ENCODE data around the gene USP36. TPM values are rescaled to one million over a fixed set of nuclear protein-coding genes. Genes with fewer than 3 reads are reported as not detected.
A peak's percentile ranks its signal among the peaks of the same experiment; 100 is the strongest.

The USP36 gene
- total RNA-seq, 5 donors from 2014 or later (not counting 1 experiment from before 2014, with no cell fraction given) = 132 to 487 (median 143) TPM

GRCh38 chr17:78800132-78800931 is 40.3 kb downstream of the USP36 start:
- H3K27ac Mint-ChIP-seq = peak overlapping the region; percentile 69 to 83
- Histone ChIP-seq H3K27me3 (replicated peaks in 1 of 2; ENCODE audit: control insufficient read depth in 2 of 2, extremely low read depth in 1 of 2, insufficient read depth in 2 of 2, low read length in 1 of 2) (no peaks in the 10 kb centered on the region), H3K4me3 (ENCODE audit: control insufficient read depth in 1 of 2, extremely low read depth in 1 of 2, low read length in 1 of 2) (no peak overlapping the region), H3K36me3 (ENCODE audit: control insufficient read depth in 2 of 2, extremely low read depth in 1 of 2, insufficient read depth in 1 of 2, low read length in 1 of 2) (peaks cover 31 to 80% of the 10 kb centered on the region in 2 donors), H3K27ac (ENCODE audit: low read length) (no peak overlapping the region), H3K9me3 (no peaks in the 10 kb centered on the region), H3K4me1 (ENCODE audit: control insufficient read depth in 1 of 2, extremely low read depth in 1 of 2, insufficient read depth in 2 of 2, low read length in 2 of 2) (peaks cover 12 to 63% of the 10 kb centered on the region in 2 experiments)
- H3K36me3 Mint-ChIP-seq = peaks cover 67% of the 10 kb centered on the region
- WGBS (ENCODE audit: insufficient coverage) = 89% methylated on average over 12 of the region's 18 CpGs
- no peak overlapping the region for H3K4me3 Mint-ChIP-seq
- CTCF ChIA-PET = interaction anchor here (0.6 to 1.8 kb wide), 5 partner anchors 15 to 91 kb away, joined by 3 to 9 read pairs (median 4); no protein-coding TSS in a partner anchor
- H3K4me1 Mint-ChIP-seq = peaks cover 58 to 70% (median 60%) of the 10 kb centered on the region in 3 donors
- peak in 1 of 4 experiments; percentile 12 for ATAC-seq (replicated peaks in 1 of 4)
- H3K9me3 Mint-ChIP-seq = no peaks in the 10 kb centered on the region
- H3K27me3 Mint-ChIP-seq = no peaks in the 10 kb centered on the region
- no peak for DNase-seq
- POLR2A ChIA-PET = interaction anchor here (0.7 to 1.2 kb wide), 3 partner anchors 11 to 75 kb away, joined by 4 to 15 read pairs (median 7); no protein-coding TSS in a partner anchor

GRCh38 chr17:78798695-78799559 is 41.7 kb downstream of the USP36 start:
- Histone ChIP-seq H3K9me3 (no peaks in the 10 kb centered on the region), H3K4me1 (ENCODE audit: control insufficient read depth in 1 of 2, extremely low read depth in 1 of 2, insufficient read depth in 2 of 2, low read length in 2 of 2) (peaks cover 6 to 63% of the 10 kb centered on the region in 2 experiments), H3K4me3 (ENCODE audit: control insufficient read depth in 1 of 2, extremely low read depth in 1 of 2, low read length in 1 of 2) (no peak overlapping the region), H3K27ac (ENCODE audit: low read length) (no peak overlapping the region), H3K36me3 (ENCODE audit: control insufficient read depth in 2 of 2, extremely low read depth in 1 of 2, insufficient read depth in 1 of 2, low read length in 1 of 2) (peaks cover 39 to 87% of the 10 kb centered on the region in 2 donors), H3K27me3 (replicated peaks in 1 of 2; ENCODE audit: control insufficient read depth in 2 of 2, extremely low read depth in 1 of 2, insufficient read depth in 2 of 2, low read length in 1 of 2) (no peaks in the 10 kb centered on the region)
- CTCF ChIA-PET = interaction anchor here in 1 of 2 donors (0.6 to 1.8 kb wide), 6 partner anchors 9 to 70 kb away, joined by 3 to 5 read pairs (median 4); no protein-coding TSS in a partner anchor
- DNase-seq (peak in 1 of 35 experiments; percentile 65), ATAC-seq (replicated peaks in 1 of 4) (peak in 3 of 4 experiments; percentile 30 to 69 (median 53))
- H3K4me3 Mint-ChIP-seq = peak overlapping the region in 2 of 3 donors; percentile 26 to 31
- POLR2A ChIA-PET = interaction anchor here in 1 of 2 donors (0.7 kb wide), 1 partner anchor 8 kb away, joined by 5 read pairs; no protein-coding TSS in a partner anchor
- no peaks in the 10 kb centered on the region for H3K9me3 Mint-ChIP-seq
- H3K27ac Mint-ChIP-seq = peak overlapping the region; percentile 86 to 93
- H3K27me3 Mint-ChIP-seq = no peaks in the 10 kb centered on the region
- H3K4me1 Mint-ChIP-seq = peaks cover 55 to 70% (median 57%) of the 10 kb centered on the region in 3 donors
- 88% methylated on average over 28 of the region's 33 CpGs for WGBS (ENCODE audit: insufficient coverage)
- peaks cover 75% of the 10 kb centered on the region for H3K36me3 Mint-ChIP-seq

- Mint-ChIP-seq H3K36me3 (peaks cover 71% of the 10 kb centered on the region), H3K4me3 (peak overlapping the region in 1 of 3 donors; percentile 38), H3K27ac (peak overlapping the region in 1 of 2 donors; percentile 86), H3K4me1 (peaks cover 54 to 70% (median 58%) of the 10 kb centered on the region in 3 donors), H3K9me3 (no peaks in the 10 kb centered on the region), H3K27me3 (no peaks in the 10 kb centered on the region)
- CTCF ChIA-PET = interaction anchor here in 1 of 2 donors (0.8 to 1.3 kb wide), 2 partner anchors 25 to 41 kb away, joined by 3 read pairs; no protein-coding TSS in a partner anchor
- H3K27ac ChIP-seq (ENCODE audit: low read length) = no peak overlapping the region
- POLR2A ChIA-PET = interaction anchor here in 1 of 2 donors (0.9 kb wide), 1 partner anchor 64 kb away, joined by 4 read pairs; no protein-coding TSS in a partner anchor
- peaks cover 0 to 60% of the 10 kb centered on the region in 2 experiments for H3K4me1 ChIP-seq (ENCODE audit: control insufficient read depth in 1 of 2, extremely low read depth in 1 of 2, insufficient read depth in 2 of 2, low read length in 2 of 2)
- H3K4me3 ChIP-seq (ENCODE audit: control insufficient read depth in 1 of 2, extremely low read depth in 1 of 2, low read length in 1 of 2) = no peak overlapping the region
- WGBS (ENCODE audit: insufficient coverage) = 81% methylated on average over 26 of the region's 28 CpGs
- DNase-seq = no peak
- no peaks in the 10 kb centered on the region for H3K27me3 ChIP-seq (replicated peaks in 1 of 2; ENCODE audit: control insufficient read depth in 2 of 2, extremely low read depth in 1 of 2, insufficient read depth in 2 of 2, low read length in 1 of 2)
- H3K36me3 ChIP-seq (ENCODE audit: control insufficient read depth in 2 of 2, extremely low read depth in 1 of 2, insufficient read depth in 1 of 2, low read length in 1 of 2) = peaks cover 39 to 77% of the 10 kb centered on the region in 2 donors
- no peaks in the 10 kb centered on the region for H3K9me3 ChIP-seq
- no peak for ATAC-seq (replicated peaks in 1 of 4)
These were observed 42.7 kb downstream of the USP36 start for GRCh38 chr17:78797691-78798585.

- Mint-ChIP-seq H3K4me3 (no peak overlapping the region), H3K27me3 (no peaks in the 10 kb centered on the region), H3K36me3 (peaks cover 65% of the 10 kb centered on the region), H3K4me1 (peaks cover 49 to 67% (median 62%) of the 10 kb centered on the region in 3 donors), H3K27ac (peak overlapping the region in 1 of 2 donors; percentile 11), H3K9me3 (no peaks in the 10 kb centered on the region)
- Histone ChIP-seq H3K27me3 (replicated peaks in 1 of 2; ENCODE audit: control insufficient read depth in 2 of 2, extremely low read depth in 1 of 2, insufficient read depth in 2 of 2, low read length in 1 of 2) (no peaks in the 10 kb centered on the region), H3K4me3 (ENCODE audit: control insufficient read depth in 1 of 2, extremely low read depth in 1 of 2, low read length in 1 of 2) (no peak overlapping the region), H3K4me1 (ENCODE audit: control insufficient read depth in 1 of 2, extremely low read depth in 1 of 2, insufficient read depth in 2 of 2, low read length in 2 of 2) (peaks cover 0 to 60% of the 10 kb centered on the region in 2 experiments), H3K27ac (ENCODE audit: low read length) (no peak overlapping the region), H3K9me3 (no peaks in the 10 kb centered on the region), H3K36me3 (ENCODE audit: control insufficient read depth in 2 of 2, extremely low read depth in 1 of 2, insufficient read depth in 1 of 2, low read length in 1 of 2) (peaks cover 39 to 70% of the 10 kb centered on the region in 2 donors)
- POLR2A ChIA-PET = interaction anchor here in 1 of 2 donors (0.9 kb wide), 1 partner anchor 63 kb away, joined by 4 read pairs; no protein-coding TSS in a partner anchor
- DNase-seq = no peak
- CTCF ChIA-PET = no interaction called here
- WGBS (ENCODE audit: insufficient coverage) = 100% methylated on average over 5 of the region's 11 CpGs
- ATAC-seq (replicated peaks in 1 of 4) = no peak
These were observed 43.4 kb downstream of the USP36 start for GRCh38 chr17:78797213-78797612.

- H3K27ac ChIP-seq (ENCODE audit: low read length) = no peak overlapping the region
- ChIA-PET POLR2A (no interaction called here), CTCF (interaction anchor here in 1 of 2 donors (0.7 kb wide), 1 partner anchor 55 kb away, joined by 3 read pairs; no protein-coding TSS in a partner anchor)
- Mint-ChIP-seq H3K9me3 (no peaks in the 10 kb centered on the region), H3K4me1 (peaks cover 55 to 74% (median 67%) of the 10 kb centered on the region in 3 donors), H3K36me3 (peaks cover 69% of the 10 kb centered on the region), H3K4me3 (no peak overlapping the region), H3K27ac (peak overlapping the region in 1 of 2 donors; percentile 48), H3K27me3 (no peaks in the 10 kb centered on the region)
- no peaks in the 10 kb centered on the region for H3K9me3 ChIP-seq
- ATAC-seq (replicated peaks in 1 of 4) (no peak), DNase-seq (no peak)
- 93% methylated on average over 2 of the region's 11 CpGs for WGBS (ENCODE audit: insufficient coverage)
- no peak overlapping the region for H3K4me3 ChIP-seq (ENCODE audit: control insufficient read depth in 1 of 2, extremely low read depth in 1 of 2, low read length in 1 of 2)
- H3K27me3 ChIP-seq (replicated peaks in 1 of 2; ENCODE audit: control insufficient read depth in 2 of 2, extremely low read depth in 1 of 2, insufficient read depth in 2 of 2, low read length in 1 of 2) = no peaks in the 10 kb centered on the region
- H3K36me3 ChIP-seq (ENCODE audit: control insufficient read depth in 2 of 2, extremely low read depth in 1 of 2, insufficient read depth in 1 of 2, low read length in 1 of 2) = peaks cover 39 to 65% of the 10 kb centered on the region in 2 donors
- H3K4me1 ChIP-seq (ENCODE audit: control insufficient read depth in 1 of 2, extremely low read depth in 1 of 2, insufficient read depth in 2 of 2, low read length in 2 of 2) = peaks cover 3 to 66% of the 10 kb centered on the region in 2 experiments
These were observed 44.1 kb downstream of the USP36 start for GRCh38 chr17:78796517-78796900.

Data from T-cell (primary cell).